ENCODE measurements around the gene SLC12A1.
A peak's percentile ranks its signal among the peaks of the same experiment; 100 is the strongest.
"Not testable (repeated sequence)": the region's sequence is repeated elsewhere in the genome, so short reads cannot be mapped to it uniquely, and the experiment has no call there.

Gene SLC12A1

GRCh38 chr15:48315041-48315440, 108.9 kb downstream of the SLC12A1 start:
- no peak for DNase-seq

- DNase-seq: no peak
Observed at GRCh38 chr15:48317221-48317620, 111.1 kb downstream of the SLC12A1 start.

GRCh38 chr15:48318131-48318530, 112.0 kb downstream of the SLC12A1 start:
- DNase-seq: no peak

- no peak for DNase-seq
Observed at GRCh38 chr15:48323294-48323693, 117.2 kb downstream of the SLC12A1 start.

- DNase-seq: no peak
Observed at GRCh38 chr15:48324949-48325348, 118.8 kb downstream of the SLC12A1 start.

GRCh38 chr15:48325400-48325799, 119.3 kb downstream of the SLC12A1 start:
- DNase-seq: no peak

GRCh38 chr15:48326180-48326579, 120.1 kb downstream of the SLC12A1 start:
- DNase-seq: not testable (repeated sequence)

GRCh38 chr15:48330105-48330785, 124.1 kb downstream of the SLC12A1 start:
- no peak for DNase-seq

GRCh38 chr15:48330855-48331795, 125.0 kb downstream of the SLC12A1 start, which contains the start of gene DUT:
TSS of gene DUT (plus strand) at chr15:48331429. CDS start at chr15:48331516, 87 bp downstream.
- DNase-seq: no peak

GRCh38 chr15:48331796-48332641, 125.9 kb downstream of the SLC12A1 start:
- DNase-seq: peak; percentile 34

GRCh38 chr15:48332642-48333034, 126.5 kb downstream of the SLC12A1 start:
- DNase-seq: no peak

- DNase-seq: no peak
Observed at GRCh38 chr15:48333540-48333939, 127.4 kb downstream of the SLC12A1 start.

GRCh38 chr15:48334260-48334659, 128.2 kb downstream of the SLC12A1 start:
- no peak for DNase-seq

- DNase-seq: no peak
Observed at GRCh38 chr15:48336940-48337339, 130.8 kb downstream of the SLC12A1 start.

- DNase-seq: no peak
Observed at GRCh38 chr15:48337607-48338006, 131.5 kb downstream of the SLC12A1 start.

GRCh38 chr15:48340111-48340510, 134.0 kb downstream of the SLC12A1 start:
- no peak for DNase-seq

GRCh38 chr15:48343865-48344264, 137.8 kb downstream of the SLC12A1 start:
- no peak for DNase-seq

- no peak for DNase-seq
Observed at GRCh38 chr15:48345516-48345915, 139.4 kb downstream of the SLC12A1 start.

GRCh38 chr15:48352474-48353072, 146.5 kb downstream of the SLC12A1 start:
- peak; percentile 71 for DNase-seq

Measured in NCI-H1048 (cell line).